ENCODE results near the gene BPGM.

GRCh38 chr7:134625550-134625949, 21.1 kb upstream of the BPGM start:
- TF ChIP-seq, protein P1, sequence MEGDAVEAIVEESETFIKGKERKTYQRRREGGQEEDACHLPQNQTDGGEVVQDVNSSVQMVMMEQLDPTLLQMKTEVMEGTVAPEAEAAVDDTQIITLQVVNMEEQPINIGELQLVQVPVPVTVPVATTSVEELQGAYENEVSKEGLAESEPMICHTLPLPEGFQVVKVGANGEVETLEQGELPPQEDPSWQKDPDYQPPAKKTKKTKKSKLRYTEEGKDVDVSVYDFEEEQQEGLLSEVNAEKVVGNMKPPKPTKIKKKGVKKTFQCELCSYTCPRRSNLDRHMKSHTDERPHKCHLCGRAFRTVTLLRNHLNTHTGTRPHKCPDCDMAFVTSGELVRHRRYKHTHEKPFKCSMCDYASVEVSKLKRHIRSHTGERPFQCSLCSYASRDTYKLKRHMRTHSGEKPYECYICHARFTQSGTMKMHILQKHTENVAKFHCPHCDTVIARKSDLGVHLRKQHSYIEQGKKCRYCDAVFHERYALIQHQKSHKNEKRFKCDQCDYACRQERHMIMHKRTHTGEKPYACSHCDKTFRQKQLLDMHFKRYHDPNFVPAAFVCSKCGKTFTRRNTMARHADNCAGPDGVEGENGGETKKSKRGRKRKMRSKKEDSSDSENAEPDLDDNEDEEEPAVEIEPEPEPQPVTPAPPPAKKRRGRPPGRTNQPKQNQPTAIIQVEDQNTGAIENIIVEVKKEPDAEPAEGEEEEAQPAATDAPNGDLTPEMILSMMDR (IDR thresholded peaks at IDR 0.05): no peak
- TF ChIP-seq EZH2 (IDR thresholded peaks at IDR 0.05; ENCODE audit: borderline replicate concordance, insufficient read depth, low read depth, low read length, poor library complexity, severe bottlenecking): no peak
